ENCODE measurements around the gene ORMDL3.

Gene ORMDL3

GRCh38 chr17:39871801-39872200 lies 55.6 kb downstream of the ORMDL3 start:
- no peak for DNase-seq (ENCODE audit: low read depth in 2 of 2)
